HEK293T (cell line): ENCODE data around the gene TSPO2.

Experiments
- ARNT ChIP-seq: fragments of 450-650 bp; IDR thresholded peaks from 2 replicates; pipeline ENCODE4 v1.6.1; 2017; ENCODE audit warnings: mild to moderate bottlenecking
- CTBP1 ChIP-seq: fragments of 450-650 bp; IDR thresholded peaks from 2 replicates; pipeline ENCODE4 v1.6.1; 2016; ENCODE audit warnings: borderline replicate concordance
- FOXA1 ChIP-seq: fragments of 450-650 bp; IDR thresholded peaks from 2 replicates; pipeline ENCODE4 v1.6.1; 2016; ENCODE audit warnings: mild to moderate bottlenecking
- FOXK2 ChIP-seq: fragments of 450-650 bp; IDR thresholded peaks from 2 replicates; pipeline ENCODE4 v1.6.1; 2016; ENCODE audit warnings: mild to moderate bottlenecking
- FOXM1 ChIP-seq: fragments of 450-650 bp; IDR thresholded peaks from 2 replicates; pipeline ENCODE4 v1.6.1; 2017; ENCODE audit warnings: mild to moderate bottlenecking, borderline replicate concordance
- HDGF ChIP-seq: fragments of 450-650 bp; IDR thresholded peaks from 2 replicates; pipeline ENCODE4 v1.6.1; 2017; ENCODE audit warnings: antibody characterized with exemption, borderline replicate concordance
- L3MBTL2 ChIP-seq: fragments of 450-650 bp; conservative IDR thresholded peaks from 2 replicates; pipeline ENCODE4 v1.6.1; 2016; ENCODE audit warnings: mild to moderate bottlenecking
- LEF1 ChIP-seq: fragments of 450-650 bp; IDR thresholded peaks from 2 replicates; pipeline ENCODE4 v1.6.1; 2017; ENCODE audit warnings: mild to moderate bottlenecking, borderline replicate concordance
- NFRKB ChIP-seq: fragments of 450-650 bp; IDR thresholded peaks from 2 replicates; pipeline ENCODE4 v1.6.1; 2016; ENCODE audit warnings: mild to moderate bottlenecking, moderate library complexity
- PKNOX1 ChIP-seq: fragments of 450-650 bp; IDR thresholded peaks from 2 replicates; pipeline ENCODE4 v1.6.1; 2016
- SP1 ChIP-seq: fragments of 450-650 bp; IDR thresholded peaks from 2 replicates; pipeline ENCODE4 v1.6.1; 2017
- SUZ12 ChIP-seq: fragments of 450-650 bp; IDR thresholded peaks from 2 replicates; pipeline ENCODE4 v1.6.1; 2016; ENCODE audit warnings: mild to moderate bottlenecking
- TARDBP ChIP-seq: fragments of 450-650 bp; IDR thresholded peaks from 2 replicates; pipeline ENCODE4 v1.6.1; 2016

- no peak for TF ChIP-seq PKNOX1
- no peak for TF ChIP-seq FOXA1
- TF ChIP-seq CTBP1, result no peak
- no peak for TF ChIP-seq TARDBP
- TF ChIP-seq FOXM1, result no peak
- TF ChIP-seq HDGF, result no peak
- TF ChIP-seq L3MBTL2, result no peak
- TF ChIP-seq SUZ12, result no peak
- no peak for TF ChIP-seq SP1
- TF ChIP-seq ARNT, result no peak
- TF ChIP-seq FOXK2, result no peak
- no peak for TF ChIP-seq LEF1
- no peak for TF ChIP-seq NFRKB
Measured at GRCh38 chr6:41075651-41076626, 33.7 kb downstream of the TSPO2 start.
